DND-41 (cell line): ENCODE results near the gene NANOG.
"Not testable (repeated sequence)": the region's sequence is repeated elsewhere in the genome, so short reads cannot be mapped to it uniquely, and the experiment has no call there.

Experiments used
- ATAC-seq: fragments of 200-7000 bp; cut with Tn5 transposase; 3 replicates; pipeline ENCODE4 v1.9.1; 2021; ENCODE audit warnings: low read depth; ENCODE audit not compliant: insufficient read depth
- DNase-seq: peaks from one replicate; pipeline ENCODE4 v3.0.0-alpha.2; 2020
- H2AFZ ChIP-seq: 2 replicates; pipeline ENCODE4 v1.6.0; 2012; ENCODE audit warnings: low read depth, low read length
- H3K27ac ChIP-seq: 2 replicates; pipeline ENCODE4 v1.5.1; 2012; ENCODE audit warnings: low read length, inconsistent platforms
- H3K27me3 ChIP-seq: fragments of 200-600 bp; sonication (generic); 2 replicates; pipeline ENCODE4 v1.6.0; 2012; ENCODE audit warnings: low read length, mild to moderate bottlenecking, inconsistent platforms; ENCODE audit not compliant: insufficient read depth, poor library complexity
- H3K36me3 ChIP-seq: 2 replicates; pipeline ENCODE4 v1.5.1; 2012; ENCODE audit warnings: low read length, inconsistent platforms; ENCODE audit not compliant: insufficient read depth
- H3K4me1 ChIP-seq: 2 replicates; pipeline ENCODE4 v1.5.1; 2012; ENCODE audit warnings: mild to moderate bottlenecking, low read length; ENCODE audit not compliant: insufficient read depth
- H3K4me2 ChIP-seq: 2 replicates; pipeline ENCODE4 v1.6.0; 2012; ENCODE audit warnings: mild to moderate bottlenecking, moderate library complexity, low read length, inconsistent platforms; ENCODE audit not compliant: insufficient read depth
- H3K4me3 ChIP-seq, 2 experiments: fragments of 200-600 bp in 1 of 2; shearing (Covaris generic) in 1 of 2; 2 replicates each; pipeline ENCODE4 v1.5.1; 2012 to 2016; ENCODE audit warnings: inconsistent platforms in 2 of 2, low read length in 2 of 2, mild to moderate bottlenecking in 2 of 2, low read depth in 1 of 2, moderate library complexity in 1 of 2
- H3K79me2 ChIP-seq: 2 replicates; pipeline ENCODE4 v1.6.0; 2012; ENCODE audit warnings: low read length, inconsistent platforms; ENCODE audit not compliant: insufficient read depth
- H3K9ac ChIP-seq: 2 replicates; pipeline ENCODE4 v1.6.0; 2012; ENCODE audit warnings: low read depth, mild to moderate bottlenecking, inconsistent platforms, low read length, moderate library complexity
- H3K9me3 ChIP-seq: 2 replicates; pipeline ENCODE4 v1.5.1; 2012; ENCODE audit warnings: low read length, moderate library complexity, mild to moderate bottlenecking, inconsistent platforms; ENCODE audit not compliant: insufficient read depth, severe bottlenecking
- H4K20me1 ChIP-seq: 2 replicates; pipeline ENCODE4 v1.6.0; 2012; ENCODE audit warnings: low read length; ENCODE audit not compliant: insufficient read depth
- CTCF ChIP-seq: IDR thresholded peaks from 2 replicates; pipeline ENCODE4 v1.5.1; 2012; ENCODE audit warnings: borderline replicate concordance, low read length, moderate library complexity, mild to moderate bottlenecking; ENCODE audit not compliant: poor library complexity, severe bottlenecking; ENCODE audit errors: extremely low read depth
- EZH2 ChIP-seq: IDR thresholded peaks from 3 replicates; pipeline ENCODE4 v1.6.1; 2012; ENCODE audit warnings: borderline replicate concordance, low read depth, mild to moderate bottlenecking, moderate library complexity, low read length, inconsistent platforms; ENCODE audit not compliant: severe bottlenecking

NANOG gene

DNA sequence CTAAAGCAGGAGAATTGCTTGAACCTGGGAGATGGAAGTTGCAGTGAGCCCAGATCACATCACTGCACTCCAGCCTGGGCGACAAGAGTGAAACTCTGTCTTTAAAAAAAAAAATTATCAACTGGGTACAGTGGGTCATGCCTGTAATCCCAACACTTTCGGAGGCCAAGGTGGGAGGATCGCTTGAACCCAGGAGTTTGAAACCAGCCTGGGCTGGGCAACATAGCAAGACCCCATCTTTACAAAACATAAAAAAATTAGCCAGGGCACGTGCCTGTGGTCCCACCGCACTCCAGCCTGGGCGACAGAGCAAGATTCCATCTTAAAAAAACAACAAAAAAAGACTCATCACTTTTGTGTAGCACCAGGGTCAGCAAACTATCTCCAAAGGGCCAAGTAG lies 7.1 kb upstream of the NANOG start:
- Histone ChIP-seq H2AFZ (no peak overlapping the region), H3K36me3 (no peaks in the 10 kb centered on the region), H3K79me2 (no peaks in the 10 kb centered on the region), H4K20me1 (no peaks in the 10 kb centered on the region), H3K4me2 (no peak overlapping the region), H3K27ac (no peak overlapping the region), H3K9ac (no peak overlapping the region), H3K9me3 (no peaks in the 10 kb centered on the region), H3K4me3 (no peak overlapping the region), H3K4me1 (no peaks in the 10 kb centered on the region), H3K27me3 (no peaks in the 10 kb centered on the region)
- DNase-seq = no peak
- TF ChIP-seq CTCF = no peak
- TF ChIP-seq EZH2 = no peak
- no peak for ATAC-seq

DNA sequence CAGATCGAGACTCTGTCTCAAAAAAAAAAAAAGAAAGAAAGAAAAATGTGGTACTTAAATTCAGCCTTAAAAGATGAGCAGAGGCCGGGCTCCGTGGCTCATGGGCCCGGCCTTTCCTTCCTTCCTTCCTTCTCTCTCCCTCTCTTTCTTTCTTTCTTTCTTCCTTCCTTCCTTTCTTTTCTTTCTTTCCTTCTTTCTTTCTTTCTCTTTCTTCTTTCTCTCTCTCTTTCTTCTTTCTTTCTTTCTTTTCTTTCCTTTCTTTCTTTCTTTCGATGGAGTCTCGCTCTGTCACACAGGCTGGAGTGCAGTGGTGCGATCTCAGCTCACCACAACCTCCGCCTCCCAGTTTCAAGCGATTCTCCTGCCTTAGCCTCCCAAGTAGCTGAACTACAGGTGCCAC lies 5.8 kb upstream of the NANOG start:
- not testable (repeated sequence) for H3K27me3 ChIP-seq, H3K36me3 ChIP-seq, H3K27ac ChIP-seq, H3K9me3 ChIP-seq, H2AFZ ChIP-seq, H3K4me2 ChIP-seq, H3K4me1 ChIP-seq, H4K20me1 ChIP-seq, DNase-seq, ATAC-seq, H3K9ac ChIP-seq, H3K79me2 ChIP-seq, H3K4me3 ChIP-seq

DNA sequence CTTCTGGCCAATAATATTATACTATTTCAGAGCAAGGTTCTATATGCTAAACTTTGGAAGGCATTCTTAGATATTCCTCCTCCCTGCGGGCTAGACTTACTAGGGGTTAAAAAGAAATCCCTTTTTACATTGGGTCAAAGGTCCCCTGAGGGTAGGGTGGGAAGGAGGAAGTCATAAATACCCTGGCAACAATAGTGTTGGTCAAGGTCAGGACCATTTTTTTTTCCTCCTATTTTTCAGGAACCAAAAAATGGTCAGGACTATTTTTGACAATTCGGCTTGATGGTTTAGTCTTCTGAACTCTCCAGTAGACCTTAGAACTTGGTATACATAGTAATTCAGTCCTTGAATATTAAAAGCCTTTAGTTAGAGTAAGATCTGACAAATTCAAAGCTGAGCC lies 4.5 kb upstream of the NANOG start:
- Histone ChIP-seq H3K4me1 (no peaks in the 10 kb centered on the region), H3K27ac (no peak overlapping the region), H3K4me2 (no peak overlapping the region), H3K9me3 (no peaks in the 10 kb centered on the region), H2AFZ (no peak overlapping the region), H3K36me3 (no peaks in the 10 kb centered on the region), H3K27me3 (no peaks in the 10 kb centered on the region), H3K79me2 (no peaks in the 10 kb centered on the region), H4K20me1 (no peaks in the 10 kb centered on the region), H3K4me3 (no peak overlapping the region), H3K9ac (no peak overlapping the region)
- ATAC-seq = no peak
- no peak for TF ChIP-seq CTCF
- TF ChIP-seq EZH2 = no peak
- DNase-seq = no peak

- Histone ChIP-seq H2AFZ (no peak overlapping the region), H3K27ac (no peak overlapping the region), H3K4me2 (no peak overlapping the region), H3K4me3 (no peak overlapping the region), H4K20me1 (no peaks in the 10 kb centered on the region), H3K4me1 (no peaks in the 10 kb centered on the region), H3K79me2 (no peaks in the 10 kb centered on the region), H3K27me3 (no peaks in the 10 kb centered on the region), H3K9ac (no peak overlapping the region), H3K9me3 (no peaks in the 10 kb centered on the region), H3K36me3 (no peaks in the 10 kb centered on the region)
- no peak for ATAC-seq
- TF ChIP-seq EZH2 (no peak), CTCF (no peak)
- no peak for DNase-seq
Observed at GRCh38 chr12:7787574-7788293, 1.5 kb upstream of the NANOG start.
